NCI-H146 (cell line): ENCODE measurements around the gene RPL13.
"Not testable (repeated sequence)": the region's sequence is repeated elsewhere in the genome, so short reads cannot be mapped to it uniquely, and the experiment has no call there.

Experiments
- DNase-seq: peaks from one replicate; lab custom pipeline; 2025; lab: John Stamatoyannopoulos, UW

Gene RPL13

GRCh38 chr16:89577055-89577759 is 16.7 kb downstream of the RPL13 start:
- no peak for DNase-seq

GRCh38 chr16:89579351-89579750 is 18.9 kb downstream of the RPL13 start:
- DNase-seq, result no peak

GRCh38 chr16:89581045-89581695 is 20.7 kb downstream of the RPL13 start:
- no peak for DNase-seq

- no peak for DNase-seq
Measured at GRCh38 chr16:89581861-89582563, 21.5 kb downstream of the RPL13 start.

- no peak for DNase-seq
Measured at GRCh38 chr16:89582614-89583196, 22.2 kb downstream of the RPL13 start.

GRCh38 chr16:89583197-89583894 is 22.9 kb downstream of the RPL13 start:
- DNase-seq, result no peak

GRCh38 chr16:89583895-89584644 is 23.6 kb downstream of the RPL13 start:
- no peak for DNase-seq

- DNase-seq, result no peak
Measured at GRCh38 chr16:89584768-89585549, 24.5 kb downstream of the RPL13 start.

- no peak for DNase-seq
Measured at GRCh38 chr16:89586218-89586617, 25.7 kb downstream of the RPL13 start.

- DNase-seq, result no peak
Measured at GRCh38 chr16:89586853-89587252, 26.4 kb downstream of the RPL13 start.

GRCh38 chr16:89587676-89588075 is 27.2 kb downstream of the RPL13 start:
- DNase-seq, result not testable (repeated sequence)

- DNase-seq, result no peak
Measured at GRCh38 chr16:89588413-89589109, 28.1 kb downstream of the RPL13 start.

GRCh38 chr16:89589241-89589926 is 28.9 kb downstream of the RPL13 start:
- no peak for DNase-seq

- DNase-seq, result no peak
Measured at GRCh38 chr16:89593841-89594240, 33.4 kb downstream of the RPL13 start.

GRCh38 chr16:89595330-89596060 is 35.0 kb downstream of the RPL13 start:
- no peak for DNase-seq

GRCh38 chr16:89596061-89596689 is 35.7 kb downstream of the RPL13 start:
- DNase-seq, result no peak

GRCh38 chr16:89596957-89597649 is 36.6 kb downstream of the RPL13 start:
- no peak for DNase-seq

GRCh38 chr16:89598199-89598598 is 37.7 kb downstream of the RPL13 start:
- no peak for DNase-seq
